ENCODE data around the gene GRK5.

GRK5 gene

DNA sequence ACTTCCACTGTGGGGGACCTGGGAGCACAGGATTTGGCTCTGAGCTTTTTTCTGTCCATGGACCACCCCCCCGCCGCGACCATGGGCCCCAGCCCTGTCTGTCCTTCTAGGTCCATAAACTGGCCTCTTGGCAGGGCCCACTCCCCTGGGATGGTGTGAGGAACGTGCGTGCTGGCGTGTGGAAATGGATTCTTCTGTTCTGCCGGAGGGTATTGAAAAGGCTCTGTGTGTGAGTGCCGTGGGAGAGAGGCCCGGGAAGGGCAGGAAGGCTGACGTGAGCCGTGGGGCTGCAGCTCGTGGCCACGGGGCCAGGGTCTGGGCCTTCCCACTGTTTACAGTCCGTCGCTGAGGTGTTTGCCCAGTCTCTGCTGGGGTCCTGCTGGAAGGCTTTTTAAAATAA, 123.7 kb downstream of the GRK5 start:
- Histone ChIP-seq H4K20me1 (ENCODE audit: low read depth, low read length) (no peaks in the 10 kb centered on the region), H3K27me3 (ENCODE audit: low read length) (no peaks in the 10 kb centered on the region), H3K4me3 (ENCODE audit: insufficient read depth, low read length, poor library complexity, severe bottlenecking) (no peak overlapping the region), H3K9ac (ENCODE audit: low read length) (no peak overlapping the region), H3K4me2 (ENCODE audit: low read depth, low read length, poor library complexity, severe bottlenecking) (no peak overlapping the region), H3K79me2 (ENCODE audit: insufficient read depth, low read length) (no peaks in the 10 kb centered on the region), H2AFZ (ENCODE audit: low read depth, low read length, severe bottlenecking) (no peak overlapping the region), H3K36me3 (ENCODE audit: low read length) (no peaks in the 10 kb centered on the region), H3F3A (ENCODE audit: insufficient read depth) (no peaks in the 10 kb centered on the region), H3K27ac (ENCODE audit: low read depth, low read length) (no peak overlapping the region), H3K9me3 (ENCODE audit: insufficient read depth, low read length) (no peaks in the 10 kb centered on the region), H3K9me2 (replicated peaks; ENCODE audit: insufficient read depth, low read length) (no peaks in the 10 kb centered on the region)
- TF ChIP-seq EZH2phosphoT487 (conservative IDR thresholded peaks at IDR 0.05; ENCODE audit: low read length): no peak
- TF ChIP-seq, protein P1, sequence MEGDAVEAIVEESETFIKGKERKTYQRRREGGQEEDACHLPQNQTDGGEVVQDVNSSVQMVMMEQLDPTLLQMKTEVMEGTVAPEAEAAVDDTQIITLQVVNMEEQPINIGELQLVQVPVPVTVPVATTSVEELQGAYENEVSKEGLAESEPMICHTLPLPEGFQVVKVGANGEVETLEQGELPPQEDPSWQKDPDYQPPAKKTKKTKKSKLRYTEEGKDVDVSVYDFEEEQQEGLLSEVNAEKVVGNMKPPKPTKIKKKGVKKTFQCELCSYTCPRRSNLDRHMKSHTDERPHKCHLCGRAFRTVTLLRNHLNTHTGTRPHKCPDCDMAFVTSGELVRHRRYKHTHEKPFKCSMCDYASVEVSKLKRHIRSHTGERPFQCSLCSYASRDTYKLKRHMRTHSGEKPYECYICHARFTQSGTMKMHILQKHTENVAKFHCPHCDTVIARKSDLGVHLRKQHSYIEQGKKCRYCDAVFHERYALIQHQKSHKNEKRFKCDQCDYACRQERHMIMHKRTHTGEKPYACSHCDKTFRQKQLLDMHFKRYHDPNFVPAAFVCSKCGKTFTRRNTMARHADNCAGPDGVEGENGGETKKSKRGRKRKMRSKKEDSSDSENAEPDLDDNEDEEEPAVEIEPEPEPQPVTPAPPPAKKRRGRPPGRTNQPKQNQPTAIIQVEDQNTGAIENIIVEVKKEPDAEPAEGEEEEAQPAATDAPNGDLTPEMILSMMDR (IDR thresholded peaks at IDR 0.05; ENCODE audit: insufficient read depth, low read length, poor library complexity, severe bottlenecking): no peak

DNA sequence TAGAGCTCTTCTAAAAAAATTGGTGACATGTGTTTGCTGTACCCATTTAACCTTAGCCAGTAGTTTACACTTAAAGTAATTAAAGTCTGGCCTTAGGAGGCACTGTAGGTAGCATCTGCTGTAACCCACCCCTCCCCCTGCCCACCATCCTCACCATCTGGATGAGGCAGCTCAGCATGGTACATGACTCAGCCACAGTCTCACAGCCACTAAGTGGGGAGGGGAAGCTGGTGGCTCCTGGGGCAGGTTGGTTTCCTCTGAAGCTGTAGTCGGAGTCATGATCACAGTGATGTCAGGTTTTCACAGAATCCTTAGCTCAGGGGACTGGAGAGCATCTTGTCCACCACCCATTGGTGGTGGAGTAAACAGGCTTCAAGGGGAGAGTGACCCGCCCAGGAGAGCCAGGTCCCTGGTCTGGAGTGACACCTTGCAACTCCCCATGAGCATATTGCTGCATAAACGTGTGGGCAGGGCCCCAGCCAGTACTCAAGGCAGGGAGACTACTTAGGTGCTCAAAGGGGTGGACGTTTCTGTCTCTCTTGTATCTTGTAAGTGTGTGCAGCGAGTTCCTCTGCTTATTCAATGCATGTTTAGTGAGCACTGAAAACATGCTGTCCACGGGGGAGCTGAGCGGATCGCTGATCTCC, 125.9 kb downstream of the GRK5 start:
- Histone ChIP-seq H3K79me2 (ENCODE audit: insufficient read depth, low read length) (no peaks in the 10 kb centered on the region), H3K9me3 (ENCODE audit: insufficient read depth, low read length) (no peaks in the 10 kb centered on the region), H3K36me3 (ENCODE audit: low read length) (no peaks in the 10 kb centered on the region), H3K4me3 (ENCODE audit: insufficient read depth, low read length, poor library complexity, severe bottlenecking) (no peak overlapping the region), H3K27ac (ENCODE audit: low read depth, low read length) (no peak overlapping the region), H3K9ac (ENCODE audit: low read length) (no peak overlapping the region), H3K4me2 (ENCODE audit: low read depth, low read length, poor library complexity, severe bottlenecking) (no peak overlapping the region), H3K9me2 (replicated peaks; ENCODE audit: insufficient read depth, low read length) (no peaks in the 10 kb centered on the region), H3K27me3 (ENCODE audit: low read length) (no peaks in the 10 kb centered on the region), H4K20me1 (ENCODE audit: low read depth, low read length) (no peaks in the 10 kb centered on the region), H2AFZ (ENCODE audit: low read depth, low read length, severe bottlenecking) (no peak overlapping the region), H3F3A (ENCODE audit: insufficient read depth) (no peaks in the 10 kb centered on the region)
- TF ChIP-seq EZH2phosphoT487 (conservative IDR thresholded peaks at IDR 0.05; ENCODE audit: low read length): no peak
- TF ChIP-seq, protein P1 (IDR thresholded peaks at IDR 0.05; ENCODE audit: insufficient read depth, low read length, poor library complexity, severe bottlenecking): no peak

DNA sequence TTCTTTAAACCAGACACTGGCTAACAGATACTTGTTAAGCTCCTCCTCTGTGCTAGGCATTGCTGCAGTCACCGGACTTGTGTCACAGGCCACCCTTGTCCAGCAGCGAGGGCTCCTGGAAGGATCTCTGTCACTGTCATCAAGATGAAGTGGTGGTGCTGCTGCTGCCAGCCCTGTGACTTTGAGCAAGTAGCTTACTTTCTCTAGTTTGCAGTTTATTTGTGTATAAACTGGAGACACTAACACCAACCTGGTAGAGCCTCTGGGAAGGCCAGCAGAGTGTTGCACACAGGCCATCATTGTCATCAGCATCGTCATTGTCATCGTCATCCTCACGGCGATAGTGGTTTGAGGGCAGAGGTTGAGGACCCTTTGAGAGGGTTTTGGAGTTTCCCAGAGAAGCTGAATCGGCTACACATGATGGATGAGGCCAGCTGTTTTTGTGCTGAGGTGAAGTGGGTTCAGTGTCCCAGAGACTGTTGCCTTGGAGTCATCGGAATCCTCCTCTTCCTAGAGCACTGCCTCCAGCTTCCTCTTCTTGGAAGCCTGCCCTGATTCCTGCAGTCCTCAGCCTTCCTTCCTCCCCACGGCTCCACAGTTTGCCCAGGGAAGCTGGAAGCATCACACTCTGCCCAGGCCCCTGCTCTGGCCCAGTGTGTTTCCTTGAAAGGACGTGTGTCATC, 128.4 kb downstream of the GRK5 start:
- Histone ChIP-seq H3K36me3 (ENCODE audit: low read length) (no peaks in the 10 kb centered on the region), H3K9me2 (replicated peaks; ENCODE audit: insufficient read depth, low read length) (no peaks in the 10 kb centered on the region), H4K20me1 (ENCODE audit: low read depth, low read length) (no peaks in the 10 kb centered on the region), H3K4me2 (ENCODE audit: low read depth, low read length, poor library complexity, severe bottlenecking) (no peak overlapping the region), H3K9ac (ENCODE audit: low read length) (no peak overlapping the region), H3K9me3 (ENCODE audit: insufficient read depth, low read length) (no peaks in the 10 kb centered on the region), H3K27me3 (ENCODE audit: low read length) (no peaks in the 10 kb centered on the region), H3K27ac (ENCODE audit: low read depth, low read length) (no peak overlapping the region), H3K4me3 (ENCODE audit: insufficient read depth, low read length, poor library complexity, severe bottlenecking) (no peak overlapping the region), H3K79me2 (ENCODE audit: insufficient read depth, low read length) (no peaks in the 10 kb centered on the region), H2AFZ (ENCODE audit: low read depth, low read length, severe bottlenecking) (no peak overlapping the region), H3F3A (ENCODE audit: insufficient read depth) (no peaks in the 10 kb centered on the region)
- no peak for TF ChIP-seq EZH2phosphoT487 (conservative IDR thresholded peaks at IDR 0.05; ENCODE audit: low read length)
- TF ChIP-seq, protein P1 (IDR thresholded peaks at IDR 0.05; ENCODE audit: insufficient read depth, low read length, poor library complexity, severe bottlenecking): no peak
